Stomach (tissue), 4 donors: Measurements from ENCODE around the gene MYH6.

Experiments used
- EP300 ChIP-seq: sonication (generic); formaldehyde crosslinking; IDR thresholded peaks from one replicate; pipeline ENCODE4 v1.6.1; 2017; ENCODE audit warnings: antibody characterized with exemption
- POLR2A ChIP-seq, 4 donors: fragments of 450-650 bp; IDR thresholded peaks; one replicate each; pipeline ENCODE4 v1.6.1; 2016; ENCODE audit warnings: antibody characterized with exemption in 4 of 4, control low read depth in 2 of 4, mild to moderate bottlenecking in 1 of 4, moderate library complexity in 1 of 4
- TF ChIP-seq, protein P1 (sequence below), 7 experiments: fragments of 450-650 bp in 4 of 7; fragments of 200-600 bp in 3 of 7; sonication (generic) in 3 of 7; IDR thresholded peaks; one replicate each; pipeline ENCODE4 v1.5.1; 2016 to 2019; ENCODE audit warnings: antibody characterized with exemption in 7 of 7, control low read depth in 2 of 7, mild to moderate bottlenecking in 1 of 7

DNA sequence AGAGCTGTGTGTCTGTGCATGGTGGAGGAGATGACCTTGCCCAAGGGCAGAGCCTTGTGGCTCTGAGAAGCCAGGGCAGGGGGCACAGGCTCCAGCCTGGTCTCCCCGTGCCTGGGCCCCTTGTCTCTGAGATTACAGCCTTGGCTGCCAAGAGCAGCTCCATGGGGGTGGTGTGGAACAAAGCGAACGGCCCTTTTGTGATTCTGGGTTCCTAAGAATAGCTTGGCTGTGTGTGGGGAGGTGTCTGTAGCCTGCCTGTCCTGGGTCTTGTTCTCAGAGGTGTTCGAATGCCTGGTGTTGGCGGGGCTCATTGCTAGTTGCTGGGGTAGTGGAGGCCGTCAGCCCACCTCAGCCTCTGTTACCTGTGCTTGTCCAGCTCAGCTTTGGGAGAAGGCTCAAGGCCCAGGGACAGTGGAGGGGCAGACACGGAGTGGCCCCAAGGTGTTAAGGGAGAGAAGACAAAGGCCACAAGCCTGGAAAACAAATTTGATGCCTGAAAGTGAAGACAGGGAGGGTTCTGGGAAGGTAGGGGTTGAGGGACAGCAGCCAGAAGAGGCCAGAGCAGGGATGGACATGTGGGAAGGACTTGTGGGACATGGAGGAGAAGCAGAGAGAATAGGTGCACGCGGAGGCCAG, 34.8 kb upstream of the MYH6 start:
- TF ChIP-seq POLR2A (IDR thresholded peaks at IDR 0.05) (no peak), EP300 (no peak)
- TF ChIP-seq, protein P1, sequence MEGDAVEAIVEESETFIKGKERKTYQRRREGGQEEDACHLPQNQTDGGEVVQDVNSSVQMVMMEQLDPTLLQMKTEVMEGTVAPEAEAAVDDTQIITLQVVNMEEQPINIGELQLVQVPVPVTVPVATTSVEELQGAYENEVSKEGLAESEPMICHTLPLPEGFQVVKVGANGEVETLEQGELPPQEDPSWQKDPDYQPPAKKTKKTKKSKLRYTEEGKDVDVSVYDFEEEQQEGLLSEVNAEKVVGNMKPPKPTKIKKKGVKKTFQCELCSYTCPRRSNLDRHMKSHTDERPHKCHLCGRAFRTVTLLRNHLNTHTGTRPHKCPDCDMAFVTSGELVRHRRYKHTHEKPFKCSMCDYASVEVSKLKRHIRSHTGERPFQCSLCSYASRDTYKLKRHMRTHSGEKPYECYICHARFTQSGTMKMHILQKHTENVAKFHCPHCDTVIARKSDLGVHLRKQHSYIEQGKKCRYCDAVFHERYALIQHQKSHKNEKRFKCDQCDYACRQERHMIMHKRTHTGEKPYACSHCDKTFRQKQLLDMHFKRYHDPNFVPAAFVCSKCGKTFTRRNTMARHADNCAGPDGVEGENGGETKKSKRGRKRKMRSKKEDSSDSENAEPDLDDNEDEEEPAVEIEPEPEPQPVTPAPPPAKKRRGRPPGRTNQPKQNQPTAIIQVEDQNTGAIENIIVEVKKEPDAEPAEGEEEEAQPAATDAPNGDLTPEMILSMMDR (IDR thresholded peaks at IDR 0.05): no peak
